BE2C (cell line): Measurements from ENCODE around the gene PPM1L.

Experiments
- DNase-seq: peaks from one replicate; pipeline ENCODE4 v3.0.0-alpha.2; 2020
- H3K27me3 ChIP-seq: fragments of 250-450 bp; sonication (Bioruptor Pico); 2 replicates; pipeline ENCODE4 v1.5.1; 2020; ENCODE audit warnings: mild to moderate bottlenecking
- H3K36me3 ChIP-seq: fragments of 250-450 bp; sonication (Bioruptor Pico); 2 replicates; pipeline ENCODE4 v1.5.1; 2020; ENCODE audit warnings: mild to moderate bottlenecking
- H3K4me1 ChIP-seq: fragments of 250-450 bp; sonication (Bioruptor Pico); 2 replicates; pipeline ENCODE4 v1.5.1; 2020
- H3K4me3 ChIP-seq: 2 replicates; pipeline ENCODE4 v1.5.1; 2011; ENCODE audit warnings: low read depth, low read length
- H3K9me3 ChIP-seq: fragments of 250-450 bp; sonication (Bioruptor Pico); 2 replicates; pipeline ENCODE4 v1.5.1; 2020
- CTCF ChIP-seq: IDR thresholded peaks from 2 replicates; pipeline ENCODE4 v1.5.1; 2012; ENCODE audit warnings: mild to moderate bottlenecking, low read depth, low read length

The PPM1L gene

GRCh38 chr3:160757233-160758106 lies 1.4 kb downstream of the PPM1L start:
- Histone ChIP-seq H3K9me3 (no peaks in the 10 kb centered on the region), H3K4me1 (0 out of 2 replicates have a peak, but pooled peaks cover 4% of the 10 kb centered on the region), H3K4me3 (peak overlapping the region; percentile 89), H3K27me3 (no peaks in the 10 kb centered on the region), H3K36me3 (no peaks in the 10 kb centered on the region)
- TF ChIP-seq CTCF: no peak
- DNase-seq: peak; percentile 29

- TF ChIP-seq CTCF: peak; percentile 36; the same call in 1 of the 2 replicates
- 0 out of 2 replicates have a peak, but pooled peaks cover 4% of the 10 kb centered on the region for H3K4me1 ChIP-seq
- no peaks in the 10 kb centered on the region for H3K9me3 ChIP-seq
- no peaks in the 10 kb centered on the region for H3K36me3 ChIP-seq
- no peaks in the 10 kb centered on the region for H3K27me3 ChIP-seq
- DNase-seq: no peak
- peak overlapping the region; percentile 89 for H3K4me3 ChIP-seq
Observed at GRCh38 chr3:160758929-160759577, 3.0 kb downstream of the PPM1L start.

- Histone ChIP-seq H3K4me3 (no peak overlapping the region), H3K27me3 (no peaks in the 10 kb centered on the region), H3K36me3 (no peaks in the 10 kb centered on the region), H3K4me1 (peaks cover 6% of the 10 kb centered on the region; the same call in 1 of the 2 replicates), H3K9me3 (no peaks in the 10 kb centered on the region)
- no peak for DNase-seq
- TF ChIP-seq CTCF: no peak
Observed at GRCh38 chr3:160763073-160763472, 7.0 kb downstream of the PPM1L start.

- Histone ChIP-seq H3K4me3 (no peak overlapping the region), H3K4me1 (peaks cover 12% of the 10 kb centered on the region), H3K36me3 (no peaks in the 10 kb centered on the region; the same call in 1 of the 2 replicates), H3K9me3 (no peaks in the 10 kb centered on the region), H3K27me3 (no peaks in the 10 kb centered on the region)
- DNase-seq: no peak
- no peak for TF ChIP-seq CTCF
Observed at GRCh38 chr3:160765211-160765610, 9.2 kb downstream of the PPM1L start.

- peaks cover 23% of the 10 kb centered on the region for H3K4me1 ChIP-seq
- no peak for TF ChIP-seq CTCF
- no peaks in the 10 kb centered on the region; the same call in 1 of the 2 replicates for H3K36me3 ChIP-seq
- H3K27me3 ChIP-seq: no peaks in the 10 kb centered on the region
- no peaks in the 10 kb centered on the region for H3K9me3 ChIP-seq
- no peak for DNase-seq
- no peak overlapping the region for H3K4me3 ChIP-seq
Observed at GRCh38 chr3:160768031-160768430, 12.0 kb downstream of the PPM1L start.
